A549 (cell line): ENCODE measurements around the gene ZNF548.

ENCODE experiments used
- BHLHE40 ChIP-seq: IDR thresholded peaks from 2 replicates; pipeline ENCODE4 v1.6.1; 2012; ENCODE audit warnings: low read depth, low read length, inconsistent platforms
- CBX8 ChIP-seq: fragments of 200-600 bp; sonication (generic); IDR thresholded peaks from 2 replicates; pipeline ENCODE4 v1.6.1; 2016
- EP300 ChIP-seq, 2 experiments: fragments of >200 bp; sonication (Bioruptor Twin); formaldehyde crosslinking; IDR thresholded peaks; 2 replicates in 1 of 2; 3 replicates in 1 of 2; pipeline ENCODE4 v1.6.1; 2016 to 2017
- JUN ChIP-seq, 2 experiments: fragments of >200 bp; sonication (Bioruptor Twin); formaldehyde crosslinking; IDR thresholded peaks; 2 replicates in 1 of 2; 3 replicates in 1 of 2; pipeline ENCODE4 v1.6.1; 2016 to 2017
- MYC ChIP-seq: IDR thresholded peaks from 2 replicates; pipeline ENCODE4 v1.6.1; 2012; ENCODE audit warnings: mild to moderate bottlenecking, inconsistent platforms, low read length, improper control_type of control experiment, borderline replicate concordance
- POLR2A ChIP-seq: IDR thresholded peaks from 2 replicates; pipeline ENCODE4 v1.6.1; 2012; ENCODE audit warnings: mild to moderate bottlenecking, low read length
- RAD21 ChIP-seq, 2 experiments: fragments of >200 bp in 1 of 2; sonication (Bioruptor Twin) in 1 of 2; formaldehyde crosslinking in 1 of 2; IDR thresholded peaks in 1 of 2; conservative IDR thresholded peaks in 1 of 2; 2 replicates in 1 of 2; 3 replicates in 1 of 2; pipeline ENCODE4 v1.6.1; 2012 to 2018; ENCODE audit warnings: inconsistent platforms in 1 of 2
- SMC3 ChIP-seq: fragments of >200 bp; sonication (Bioruptor Twin); formaldehyde crosslinking; IDR thresholded peaks from 3 replicates; pipeline ENCODE4 v1.6.1; 2018; ENCODE audit warnings: inconsistent platforms
- SREBF2 ChIP-seq: fragments of 450-650 bp; IDR thresholded peaks from 2 replicates; pipeline ENCODE4 v1.6.1; 2014; ENCODE audit warnings: mild to moderate bottlenecking, moderate library complexity
- TF ChIP-seq, protein P1 (sequence below): fragments of >200 bp; sonication (Bioruptor Twin); formaldehyde crosslinking; IDR thresholded peaks from 3 replicates; pipeline ENCODE4 v1.5.1; 2016
- TF ChIP-seq, protein P2 (sequence below): IDR thresholded peaks from 2 replicates; pipeline ENCODE4 v1.6.1; 2012
- TF ChIP-seq, protein P3 (sequence below): fragments of 200-600 bp; sonication (generic); IDR thresholded peaks from 2 replicates; pipeline ENCODE4 v1.6.1; 2016; ENCODE audit warnings: antibody characterized with exemption, mild to moderate bottlenecking, moderate library complexity
- TF ChIP-seq, protein P4 (sequence below): IDR thresholded peaks from 2 replicates; pipeline ENCODE4 v1.6.1; 2012; ENCODE audit warnings: low read depth, borderline replicate concordance

DNA sequence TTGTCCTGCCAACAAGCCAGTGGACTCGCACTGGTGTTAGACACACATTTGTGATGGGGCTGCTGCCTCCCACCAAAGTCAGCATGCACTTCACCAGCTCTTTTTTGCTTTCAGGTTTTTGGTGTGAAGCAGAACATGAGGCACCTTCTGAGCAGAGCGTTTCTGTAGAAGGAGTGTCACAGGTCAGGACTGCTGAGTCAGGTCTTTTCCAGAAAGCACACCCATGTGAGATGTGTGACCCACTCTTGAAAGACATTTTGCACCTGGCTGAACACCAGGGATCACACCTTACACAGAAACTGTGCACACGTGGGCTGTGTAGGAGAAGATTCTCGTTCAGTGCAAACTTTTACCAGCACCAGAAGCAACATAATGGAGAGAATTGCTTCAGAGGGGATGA is 33.7 kb upstream of the ZNF548 start:
- TF ChIP-seq POLR2A (no peak), CBX8 (no peak), EP300 (IDR thresholded peaks at IDR 0.05) (no peak), SMC3 (no peak), JUN (IDR thresholded peaks at IDR 0.05) (no peak), RAD21 (conservative IDR thresholded peaks at IDR 0.05 in 1 of 2, IDR thresholded peaks at IDR 0.05 in 1 of 2) (no peak), MYC (no peak), SREBF2 (no peak), BHLHE40 (no peak)
- TF ChIP-seq, protein P1, sequence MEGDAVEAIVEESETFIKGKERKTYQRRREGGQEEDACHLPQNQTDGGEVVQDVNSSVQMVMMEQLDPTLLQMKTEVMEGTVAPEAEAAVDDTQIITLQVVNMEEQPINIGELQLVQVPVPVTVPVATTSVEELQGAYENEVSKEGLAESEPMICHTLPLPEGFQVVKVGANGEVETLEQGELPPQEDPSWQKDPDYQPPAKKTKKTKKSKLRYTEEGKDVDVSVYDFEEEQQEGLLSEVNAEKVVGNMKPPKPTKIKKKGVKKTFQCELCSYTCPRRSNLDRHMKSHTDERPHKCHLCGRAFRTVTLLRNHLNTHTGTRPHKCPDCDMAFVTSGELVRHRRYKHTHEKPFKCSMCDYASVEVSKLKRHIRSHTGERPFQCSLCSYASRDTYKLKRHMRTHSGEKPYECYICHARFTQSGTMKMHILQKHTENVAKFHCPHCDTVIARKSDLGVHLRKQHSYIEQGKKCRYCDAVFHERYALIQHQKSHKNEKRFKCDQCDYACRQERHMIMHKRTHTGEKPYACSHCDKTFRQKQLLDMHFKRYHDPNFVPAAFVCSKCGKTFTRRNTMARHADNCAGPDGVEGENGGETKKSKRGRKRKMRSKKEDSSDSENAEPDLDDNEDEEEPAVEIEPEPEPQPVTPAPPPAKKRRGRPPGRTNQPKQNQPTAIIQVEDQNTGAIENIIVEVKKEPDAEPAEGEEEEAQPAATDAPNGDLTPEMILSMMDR: no peak
- TF ChIP-seq, protein P2, sequence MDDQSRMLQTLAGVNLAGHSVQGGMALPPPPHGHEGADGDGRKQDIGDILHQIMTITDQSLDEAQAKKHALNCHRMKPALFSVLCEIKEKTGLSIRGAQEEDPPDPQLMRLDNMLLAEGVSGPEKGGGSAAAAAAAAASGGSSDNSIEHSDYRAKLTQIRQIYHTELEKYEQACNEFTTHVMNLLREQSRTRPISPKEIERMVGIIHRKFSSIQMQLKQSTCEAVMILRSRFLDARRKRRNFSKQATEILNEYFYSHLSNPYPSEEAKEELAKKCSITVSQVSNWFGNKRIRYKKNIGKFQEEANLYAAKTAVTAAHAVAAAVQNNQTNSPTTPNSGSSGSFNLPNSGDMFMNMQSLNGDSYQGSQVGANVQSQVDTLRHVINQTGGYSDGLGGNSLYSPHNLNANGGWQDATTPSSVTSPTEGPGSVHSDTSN: no peak
- TF ChIP-seq, protein P3, sequence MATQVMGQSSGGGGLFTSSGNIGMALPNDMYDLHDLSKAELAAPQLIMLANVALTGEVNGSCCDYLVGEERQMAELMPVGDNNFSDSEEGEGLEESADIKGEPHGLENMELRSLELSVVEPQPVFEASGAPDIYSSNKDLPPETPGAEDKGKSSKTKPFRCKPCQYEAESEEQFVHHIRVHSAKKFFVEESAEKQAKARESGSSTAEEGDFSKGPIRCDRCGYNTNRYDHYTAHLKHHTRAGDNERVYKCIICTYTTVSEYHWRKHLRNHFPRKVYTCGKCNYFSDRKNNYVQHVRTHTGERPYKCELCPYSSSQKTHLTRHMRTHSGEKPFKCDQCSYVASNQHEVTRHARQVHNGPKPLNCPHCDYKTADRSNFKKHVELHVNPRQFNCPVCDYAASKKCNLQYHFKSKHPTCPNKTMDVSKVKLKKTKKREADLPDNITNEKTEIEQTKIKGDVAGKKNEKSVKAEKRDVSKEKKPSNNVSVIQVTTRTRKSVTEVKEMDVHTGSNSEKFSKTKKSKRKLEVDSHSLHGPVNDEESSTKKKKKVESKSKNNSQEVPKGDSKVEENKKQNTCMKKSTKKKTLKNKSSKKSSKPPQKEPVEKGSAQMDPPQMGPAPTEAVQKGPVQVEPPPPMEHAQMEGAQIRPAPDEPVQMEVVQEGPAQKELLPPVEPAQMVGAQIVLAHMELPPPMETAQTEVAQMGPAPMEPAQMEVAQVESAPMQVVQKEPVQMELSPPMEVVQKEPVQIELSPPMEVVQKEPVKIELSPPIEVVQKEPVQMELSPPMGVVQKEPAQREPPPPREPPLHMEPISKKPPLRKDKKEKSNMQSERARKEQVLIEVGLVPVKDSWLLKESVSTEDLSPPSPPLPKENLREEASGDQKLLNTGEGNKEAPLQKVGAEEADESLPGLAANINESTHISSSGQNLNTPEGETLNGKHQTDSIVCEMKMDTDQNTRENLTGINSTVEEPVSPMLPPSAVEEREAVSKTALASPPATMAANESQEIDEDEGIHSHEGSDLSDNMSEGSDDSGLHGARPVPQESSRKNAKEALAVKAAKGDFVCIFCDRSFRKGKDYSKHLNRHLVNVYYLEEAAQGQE: no peak
- TF ChIP-seq, protein P4, sequence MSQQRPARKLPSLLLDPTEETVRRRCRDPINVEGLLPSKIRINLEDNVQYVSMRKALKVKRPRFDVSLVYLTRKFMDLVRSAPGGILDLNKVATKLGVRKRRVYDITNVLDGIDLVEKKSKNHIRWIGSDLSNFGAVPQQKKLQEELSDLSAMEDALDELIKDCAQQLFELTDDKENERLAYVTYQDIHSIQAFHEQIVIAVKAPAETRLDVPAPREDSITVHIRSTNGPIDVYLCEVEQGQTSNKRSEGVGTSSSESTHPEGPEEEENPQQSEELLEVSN: no peak
